Measurements from ENCODE around the gene IPO5.

GRCh38 chr13:98041081-98041820 is 87.8 kb downstream of the IPO5 start:
- TF ChIP-seq, protein P1, sequence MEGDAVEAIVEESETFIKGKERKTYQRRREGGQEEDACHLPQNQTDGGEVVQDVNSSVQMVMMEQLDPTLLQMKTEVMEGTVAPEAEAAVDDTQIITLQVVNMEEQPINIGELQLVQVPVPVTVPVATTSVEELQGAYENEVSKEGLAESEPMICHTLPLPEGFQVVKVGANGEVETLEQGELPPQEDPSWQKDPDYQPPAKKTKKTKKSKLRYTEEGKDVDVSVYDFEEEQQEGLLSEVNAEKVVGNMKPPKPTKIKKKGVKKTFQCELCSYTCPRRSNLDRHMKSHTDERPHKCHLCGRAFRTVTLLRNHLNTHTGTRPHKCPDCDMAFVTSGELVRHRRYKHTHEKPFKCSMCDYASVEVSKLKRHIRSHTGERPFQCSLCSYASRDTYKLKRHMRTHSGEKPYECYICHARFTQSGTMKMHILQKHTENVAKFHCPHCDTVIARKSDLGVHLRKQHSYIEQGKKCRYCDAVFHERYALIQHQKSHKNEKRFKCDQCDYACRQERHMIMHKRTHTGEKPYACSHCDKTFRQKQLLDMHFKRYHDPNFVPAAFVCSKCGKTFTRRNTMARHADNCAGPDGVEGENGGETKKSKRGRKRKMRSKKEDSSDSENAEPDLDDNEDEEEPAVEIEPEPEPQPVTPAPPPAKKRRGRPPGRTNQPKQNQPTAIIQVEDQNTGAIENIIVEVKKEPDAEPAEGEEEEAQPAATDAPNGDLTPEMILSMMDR (IDR thresholded peaks at IDR 0.05) = no peak
- TF ChIP-seq POLR2A (IDR thresholded peaks at IDR 0.05) = no peak
